ENCODE data around the gene GAL3ST3.

DNA sequence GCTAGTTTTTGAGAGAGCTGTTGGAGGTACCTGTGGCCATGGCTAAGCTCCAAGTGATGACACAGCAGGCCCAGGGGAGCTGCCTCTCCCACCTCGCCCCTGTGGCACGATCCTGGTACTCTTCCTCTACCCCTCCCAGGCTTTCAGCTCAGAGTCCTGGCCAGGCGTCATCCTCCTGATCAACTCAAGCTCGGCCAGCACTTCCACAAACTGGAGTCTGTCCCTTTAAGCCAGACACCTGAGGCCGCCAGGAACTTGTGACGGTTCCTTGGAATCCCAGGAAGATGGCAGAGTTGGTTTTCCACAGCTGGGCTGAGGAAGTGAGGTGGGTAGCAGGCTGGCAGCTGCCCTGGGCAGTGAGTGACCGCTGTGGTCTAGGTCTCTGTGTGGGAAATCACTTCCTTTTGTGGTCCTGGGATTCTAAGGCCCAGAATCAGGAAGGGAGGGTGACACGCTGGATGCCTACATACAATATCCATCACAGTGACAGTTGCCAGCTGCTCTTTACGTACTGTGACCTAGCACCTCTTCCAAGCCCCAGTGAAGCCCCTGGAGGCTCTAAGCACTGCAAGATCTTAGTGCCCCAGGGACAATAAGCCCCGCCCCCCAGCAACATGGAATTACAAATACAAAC is 40.4 kb downstream of the GAL3ST3 start:
- TF ChIP-seq, protein P1, sequence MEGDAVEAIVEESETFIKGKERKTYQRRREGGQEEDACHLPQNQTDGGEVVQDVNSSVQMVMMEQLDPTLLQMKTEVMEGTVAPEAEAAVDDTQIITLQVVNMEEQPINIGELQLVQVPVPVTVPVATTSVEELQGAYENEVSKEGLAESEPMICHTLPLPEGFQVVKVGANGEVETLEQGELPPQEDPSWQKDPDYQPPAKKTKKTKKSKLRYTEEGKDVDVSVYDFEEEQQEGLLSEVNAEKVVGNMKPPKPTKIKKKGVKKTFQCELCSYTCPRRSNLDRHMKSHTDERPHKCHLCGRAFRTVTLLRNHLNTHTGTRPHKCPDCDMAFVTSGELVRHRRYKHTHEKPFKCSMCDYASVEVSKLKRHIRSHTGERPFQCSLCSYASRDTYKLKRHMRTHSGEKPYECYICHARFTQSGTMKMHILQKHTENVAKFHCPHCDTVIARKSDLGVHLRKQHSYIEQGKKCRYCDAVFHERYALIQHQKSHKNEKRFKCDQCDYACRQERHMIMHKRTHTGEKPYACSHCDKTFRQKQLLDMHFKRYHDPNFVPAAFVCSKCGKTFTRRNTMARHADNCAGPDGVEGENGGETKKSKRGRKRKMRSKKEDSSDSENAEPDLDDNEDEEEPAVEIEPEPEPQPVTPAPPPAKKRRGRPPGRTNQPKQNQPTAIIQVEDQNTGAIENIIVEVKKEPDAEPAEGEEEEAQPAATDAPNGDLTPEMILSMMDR (IDR thresholded peaks at IDR 0.05), result no peak
- TF ChIP-seq POLR2A (IDR thresholded peaks at IDR 0.05), result no peak

All from thyroid gland (tissue), 4 donors.